NCI-H345 (cell line): Measurements from ENCODE around the gene CAMK2N1.
"Not testable (repeated sequence)": the region's sequence is repeated elsewhere in the genome, so short reads cannot be mapped to it uniquely, and the experiment has no call there.

Experiments
- DNase-seq: peaks from one replicate; lab custom pipeline; 2025; lab: John Stamatoyannopoulos, UW

Gene CAMK2N1

GRCh38 chr1:20485527-20486456 lies at the start of gene CAMK2N1:
TSS of gene CAMK2N1 (minus strand) at chr1:20486210. CDS start at chr1:20485379, 831 bp downstream.
- DNase-seq: peak; percentile 68

DNA sequence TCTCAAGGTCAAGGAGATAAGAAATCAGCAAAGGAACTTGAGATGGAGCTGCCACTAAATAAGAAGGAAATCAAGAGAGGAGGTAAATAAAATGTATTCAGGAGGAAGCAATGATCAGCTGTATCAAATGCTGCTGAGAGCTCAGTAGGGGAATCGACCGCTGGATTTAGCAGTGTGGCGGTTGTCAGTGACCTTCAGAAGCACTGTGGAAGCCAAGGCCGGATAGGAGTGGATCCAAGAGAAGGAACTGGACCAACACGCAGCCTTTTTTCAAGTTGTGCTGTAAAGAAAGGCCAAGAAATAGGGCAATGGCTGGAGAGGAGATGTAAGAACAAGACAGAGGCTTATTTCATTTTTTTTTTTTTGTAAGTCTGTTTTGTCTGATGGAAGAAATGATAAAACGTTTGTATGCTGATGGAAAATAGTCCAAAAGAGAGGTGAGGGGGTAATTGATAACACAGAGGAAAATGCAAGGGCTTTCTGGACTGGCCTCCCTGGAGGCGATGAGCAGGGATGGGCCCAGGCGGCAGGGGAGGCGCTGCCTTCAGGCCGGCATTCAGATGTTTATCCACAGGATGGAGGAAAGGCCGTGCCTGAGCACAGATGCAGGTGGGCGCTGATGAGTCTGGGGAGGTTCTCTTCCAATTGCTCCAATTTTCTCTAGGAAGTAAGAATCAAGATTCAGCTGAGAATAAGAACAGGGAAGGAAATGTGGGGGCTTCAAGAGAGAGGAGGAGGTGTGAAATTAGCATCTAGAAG lies 48.8 kb upstream of the CAMK2N1 start:
- DNase-seq: no peak

DNA sequence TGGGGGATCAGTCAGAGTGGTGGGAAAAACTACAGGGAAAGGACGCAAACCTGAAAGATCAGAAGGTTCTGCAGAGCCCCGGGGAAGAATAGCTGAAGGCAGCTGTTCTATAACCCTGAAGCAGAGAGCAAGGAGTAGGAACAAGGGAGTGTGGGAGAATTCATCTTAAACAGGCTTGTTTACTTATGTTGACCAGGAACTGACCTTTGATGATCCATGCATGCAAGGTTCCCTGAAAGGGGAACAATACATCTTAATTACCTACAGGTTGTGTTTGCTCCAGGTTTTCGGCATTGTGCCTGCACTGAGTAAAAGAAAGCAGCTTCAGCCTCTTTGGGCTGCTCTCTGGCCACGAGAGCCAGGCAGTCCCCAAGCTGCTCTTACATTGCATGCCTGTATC lies 47.6 kb upstream of the CAMK2N1 start:
- no peak for DNase-seq

- DNase-seq: peak; percentile 32
These were observed 44.9 kb upstream of the CAMK2N1 start for GRCh38 chr1:20530901-20531300.

- DNase-seq: peak; percentile 17
These were observed 44.3 kb upstream of the CAMK2N1 start for GRCh38 chr1:20530306-20530705.

DNA sequence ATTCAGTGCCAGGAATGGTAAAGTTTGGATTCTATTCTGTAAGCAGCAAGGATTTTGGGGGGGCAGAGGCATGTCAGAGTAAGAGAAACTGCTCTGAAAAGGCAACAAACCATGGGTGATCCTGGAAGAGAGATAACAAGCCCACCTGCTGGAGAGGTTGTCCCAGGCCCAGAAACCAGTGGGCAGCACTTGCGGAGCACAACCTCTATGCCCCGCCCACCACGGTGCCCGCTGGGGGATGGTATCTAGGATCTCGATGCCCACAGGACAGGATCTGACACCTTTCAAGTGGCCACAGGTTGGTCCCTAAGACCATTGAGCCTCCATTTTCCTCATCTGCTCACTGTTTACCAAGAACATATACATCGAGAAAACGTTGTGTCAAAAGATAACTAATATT lies 42.2 kb upstream of the CAMK2N1 start:
- DNase-seq: no peak

DNA sequence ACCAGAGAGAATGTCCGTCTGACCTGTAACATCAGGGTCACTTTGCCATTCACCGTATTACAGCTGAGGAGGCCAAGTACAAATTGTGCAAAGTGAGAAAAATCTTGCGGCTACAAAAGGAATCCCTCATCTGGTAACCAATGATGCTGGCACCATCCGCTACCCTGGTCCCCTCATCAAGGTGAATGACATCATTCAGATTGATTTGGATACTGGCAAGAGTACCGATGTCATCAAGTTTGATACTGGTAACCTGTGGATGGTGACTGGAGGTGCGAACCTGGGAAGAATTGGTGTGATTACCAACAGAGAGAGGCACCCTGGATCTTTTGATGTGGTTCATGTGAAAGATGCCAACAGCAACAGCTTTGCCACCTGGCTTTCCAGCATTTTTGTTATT lies 40.3 kb upstream of the CAMK2N1 start:
- DNase-seq: no peak

- DNase-seq: peak; percentile 83
These were observed 36.2 kb upstream of the CAMK2N1 start for GRCh38 chr1:20521960-20522861.

- DNase-seq: not testable (repeated sequence)
These were observed 33.7 kb upstream of the CAMK2N1 start for GRCh38 chr1:20519609-20520262.

GRCh38 chr1:20511518-20512428 lies 25.8 kb upstream of the CAMK2N1 start:
- DNase-seq: no peak

DNA sequence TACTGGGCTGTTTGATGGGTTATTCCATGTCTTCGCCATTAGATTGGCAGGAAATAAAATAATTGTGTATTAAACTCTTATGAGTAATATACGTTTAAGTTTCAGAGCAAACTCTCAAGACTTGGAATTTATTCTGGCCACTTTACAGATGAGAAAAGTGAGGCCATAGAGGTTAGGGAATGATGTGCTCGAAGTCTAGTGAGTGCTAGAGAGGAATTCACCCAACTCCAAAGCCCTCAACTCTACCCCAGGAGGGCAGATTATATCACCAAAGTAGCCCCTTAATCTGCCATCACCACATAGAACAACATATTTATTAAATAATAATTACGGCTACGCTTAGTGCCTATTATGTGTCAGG lies 22.4 kb upstream of the CAMK2N1 start:
- DNase-seq: no peak

- peak; percentile 93 for DNase-seq
These were observed 21.8 kb upstream of the CAMK2N1 start, which contains the start of gene MUL1 for GRCh38 chr1:20507564-20508410. TSS of gene MUL1 (minus strand) at chr1:20508151. CDS start at chr1:20508024, 127 bp downstream.

GRCh38 chr1:20507248-20507563 lies 21.2 kb upstream of the CAMK2N1 start:
- DNase-seq: no peak

GRCh38 chr1:20505488-20505887 lies 19.5 kb upstream of the CAMK2N1 start:
- no peak for DNase-seq

GRCh38 chr1:20500716-20501115 lies 14.7 kb upstream of the CAMK2N1 start:
- no peak for DNase-seq

DNA sequence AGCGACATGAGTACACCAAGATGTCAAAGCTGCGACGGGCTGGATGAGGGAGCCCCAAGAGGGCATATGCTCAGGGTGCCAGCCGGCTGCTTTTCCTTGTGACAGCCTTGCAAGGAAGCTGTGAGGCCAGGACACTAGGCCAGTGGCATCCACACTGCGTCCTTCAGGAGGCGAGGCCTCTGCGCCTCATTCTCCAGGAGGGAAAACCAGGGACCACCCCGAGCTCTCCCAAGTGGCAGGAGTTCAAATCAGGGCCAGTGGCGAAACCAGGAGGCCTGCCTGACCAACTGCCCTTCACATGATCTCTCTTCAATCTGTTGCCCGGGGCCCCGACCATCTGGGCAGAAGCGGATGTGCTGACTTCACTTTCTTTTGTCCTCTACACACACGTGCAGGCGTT lies 13.7 kb upstream of the CAMK2N1 start:
- DNase-seq: no peak

DNA sequence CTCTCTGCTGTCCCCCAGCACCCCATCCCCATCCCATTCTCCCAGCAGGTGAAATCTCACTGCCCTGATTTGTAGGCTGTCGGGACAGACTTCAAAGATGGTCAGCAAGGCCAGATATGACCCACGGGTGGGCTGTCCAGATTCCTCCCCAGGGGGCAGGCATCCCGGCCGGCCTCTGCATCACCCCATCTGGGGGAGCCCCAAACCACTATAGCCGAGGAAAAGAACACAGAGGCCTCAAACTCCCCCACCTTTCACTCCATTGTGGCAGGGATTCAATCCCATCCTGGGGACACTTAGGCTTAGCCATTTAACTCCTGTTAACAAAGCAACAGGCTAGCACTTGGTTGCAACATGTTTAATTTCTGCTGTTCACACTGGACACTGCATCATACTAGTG lies 13.1 kb upstream of the CAMK2N1 start:
- DNase-seq: no peak

DNA sequence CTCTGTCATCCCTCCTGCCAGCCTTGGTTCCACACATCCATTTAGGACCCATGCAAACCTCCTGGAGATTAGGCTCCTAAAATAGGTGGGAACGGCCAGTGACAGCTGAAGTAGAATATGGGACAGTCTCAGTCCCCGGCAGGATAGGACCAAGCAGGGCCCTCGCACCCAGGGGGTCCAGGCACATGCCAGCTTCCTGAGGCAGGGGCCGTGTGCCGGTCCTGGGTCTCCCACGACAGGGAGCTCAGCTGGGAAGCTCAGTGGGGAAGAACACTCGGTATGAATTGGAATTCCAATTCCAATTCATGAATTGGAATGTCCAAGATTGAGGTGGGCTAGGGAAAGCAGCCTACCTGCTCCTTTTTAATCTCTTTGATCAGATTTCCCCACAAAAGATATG lies 12.1 kb upstream of the CAMK2N1 start:
- DNase-seq: no peak

DNA sequence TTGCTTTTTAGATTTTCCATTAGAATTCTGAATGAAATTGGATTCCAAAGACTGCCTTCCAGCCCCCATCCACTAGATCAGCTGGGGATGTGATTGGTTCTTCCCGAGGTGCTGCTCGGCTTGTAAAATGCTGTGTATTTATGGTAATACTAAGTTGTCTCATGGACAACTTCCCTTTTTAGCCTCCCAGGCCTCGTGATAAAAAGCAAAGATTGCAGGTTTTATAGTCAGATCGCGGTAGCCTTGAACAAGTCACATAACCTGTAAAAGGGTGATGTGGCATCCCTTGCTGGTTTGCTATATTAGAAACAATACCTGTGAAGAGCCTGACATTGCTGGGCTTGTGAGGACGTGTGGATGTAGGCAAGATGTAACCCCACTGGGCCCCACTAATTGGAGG lies 11.5 kb upstream of the CAMK2N1 start:
- DNase-seq: no peak
